HG02943 (cell line): Measurements from ENCODE around the gene RGS12.

Experiments used
- ATAC-seq: cut with Tn5 transposase; IDR thresholded peaks from one replicate; pipeline ENCODE4 v1.9.1; 2021; ENCODE audit warnings: mild to moderate bottlenecking, low read depth, moderate library complexity; ENCODE audit not compliant: unreplicated experiment

The RGS12 gene

DNA sequence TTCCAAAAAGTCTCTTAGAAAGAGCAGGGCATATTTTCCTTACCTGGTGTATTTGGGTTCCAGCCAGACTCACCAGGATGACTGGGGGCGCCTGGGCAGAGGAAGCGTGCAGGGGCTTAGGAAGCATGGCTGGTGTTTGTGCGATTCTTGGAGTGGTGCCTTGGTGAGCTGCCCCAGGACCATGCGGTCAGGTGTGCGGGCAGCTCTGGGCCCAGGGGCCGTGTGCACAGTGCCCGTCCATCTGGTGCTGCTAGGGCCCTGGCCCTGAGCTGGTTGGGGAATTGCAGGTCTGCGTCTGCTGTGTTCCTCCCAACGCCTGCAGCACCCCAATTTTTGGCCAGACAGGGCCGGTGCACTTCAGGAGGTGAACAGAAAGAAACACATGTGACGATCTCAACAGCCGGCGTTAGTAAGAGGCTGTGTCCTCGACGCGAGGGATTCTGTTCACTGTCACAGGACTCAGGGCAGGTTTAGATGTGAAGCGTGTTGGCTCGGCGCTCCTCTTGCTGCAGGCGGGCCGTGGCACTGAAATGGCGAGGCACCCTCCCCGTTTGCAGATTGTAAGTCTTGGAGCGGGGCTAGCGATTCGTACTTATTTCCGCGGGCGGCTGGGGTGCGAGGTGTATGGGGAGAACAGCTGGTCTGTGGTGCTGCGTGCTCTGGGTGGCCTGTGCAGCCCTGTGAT is 15.2 kb downstream of the RGS12 start:
- ATAC-seq: no peak

DNA sequence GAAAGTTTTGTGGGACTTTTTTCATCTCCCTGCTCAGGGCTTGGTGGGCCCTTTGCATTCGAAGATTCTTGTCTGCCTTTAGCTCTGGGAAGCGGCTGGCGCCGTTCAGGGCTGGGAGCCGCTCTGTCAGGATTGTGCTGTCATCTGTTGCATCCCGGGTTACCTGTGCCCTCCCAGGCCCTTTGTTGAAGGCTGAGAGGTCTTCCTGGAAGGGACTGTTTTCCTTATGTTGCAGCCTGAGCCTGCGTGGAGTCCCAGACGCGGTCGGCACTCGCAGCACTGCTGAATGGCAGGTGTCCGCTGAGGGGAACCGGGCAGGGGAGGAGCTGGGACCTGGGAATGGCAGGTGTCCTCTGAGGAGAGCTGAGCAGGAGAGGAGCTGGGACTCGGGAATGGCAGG is 15.9 kb downstream of the RGS12 start:
- ATAC-seq: no peak

DNA sequence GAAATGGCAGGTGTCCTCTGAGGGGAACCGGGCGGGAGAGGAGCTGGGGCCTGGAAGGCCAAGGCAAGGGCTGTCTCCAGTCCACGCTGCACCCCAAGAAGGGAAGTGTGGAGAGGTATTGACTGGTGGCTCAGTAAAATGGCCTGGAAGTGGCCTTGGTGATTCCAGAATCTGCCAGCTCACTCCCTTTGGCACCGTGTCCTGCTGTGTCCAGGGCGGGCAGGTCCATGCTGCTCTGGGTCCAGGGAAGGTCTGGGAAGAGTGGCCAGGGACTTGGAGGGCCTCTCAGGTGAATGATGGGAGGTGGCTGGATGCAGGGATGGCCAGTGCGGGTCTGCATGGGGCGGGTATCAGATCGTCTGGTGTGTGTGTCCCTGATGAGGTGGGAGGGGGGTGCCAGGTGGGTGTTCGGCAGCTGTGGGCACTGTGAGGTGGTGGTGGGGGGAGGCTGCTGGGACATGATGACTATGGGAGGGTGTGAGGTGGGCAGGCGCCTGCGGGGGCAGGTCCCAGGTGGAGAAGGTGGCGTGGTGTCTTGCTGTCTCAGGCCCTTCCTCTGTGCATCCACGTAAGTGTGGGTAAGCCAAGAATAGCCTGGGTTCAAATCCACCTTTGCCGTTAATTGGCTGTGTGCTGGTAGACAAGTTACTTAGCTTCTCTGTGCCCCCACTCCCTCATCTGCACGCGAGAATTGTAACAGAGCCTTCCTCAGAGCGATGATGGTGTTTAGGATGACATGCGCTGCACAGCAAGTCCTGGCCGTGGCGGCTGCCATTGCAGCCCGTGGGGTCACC is 17.7 kb downstream of the RGS12 start:
- no peak for ATAC-seq

DNA sequence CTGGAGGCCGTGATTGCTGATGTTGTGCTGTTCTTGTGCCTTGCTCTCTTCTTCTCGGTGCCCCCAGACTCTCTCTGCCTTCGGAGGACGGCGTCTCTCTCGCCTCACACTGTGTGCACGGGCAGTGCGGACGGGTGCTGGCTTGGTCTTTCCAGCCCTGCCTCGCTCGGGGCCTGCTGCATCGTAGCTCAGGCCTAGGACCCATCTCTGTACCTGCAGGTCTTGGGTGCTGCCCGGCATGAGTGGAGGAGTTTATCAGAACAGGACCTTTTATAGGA is 18.2 kb downstream of the RGS12 start:
- no peak for ATAC-seq

DNA sequence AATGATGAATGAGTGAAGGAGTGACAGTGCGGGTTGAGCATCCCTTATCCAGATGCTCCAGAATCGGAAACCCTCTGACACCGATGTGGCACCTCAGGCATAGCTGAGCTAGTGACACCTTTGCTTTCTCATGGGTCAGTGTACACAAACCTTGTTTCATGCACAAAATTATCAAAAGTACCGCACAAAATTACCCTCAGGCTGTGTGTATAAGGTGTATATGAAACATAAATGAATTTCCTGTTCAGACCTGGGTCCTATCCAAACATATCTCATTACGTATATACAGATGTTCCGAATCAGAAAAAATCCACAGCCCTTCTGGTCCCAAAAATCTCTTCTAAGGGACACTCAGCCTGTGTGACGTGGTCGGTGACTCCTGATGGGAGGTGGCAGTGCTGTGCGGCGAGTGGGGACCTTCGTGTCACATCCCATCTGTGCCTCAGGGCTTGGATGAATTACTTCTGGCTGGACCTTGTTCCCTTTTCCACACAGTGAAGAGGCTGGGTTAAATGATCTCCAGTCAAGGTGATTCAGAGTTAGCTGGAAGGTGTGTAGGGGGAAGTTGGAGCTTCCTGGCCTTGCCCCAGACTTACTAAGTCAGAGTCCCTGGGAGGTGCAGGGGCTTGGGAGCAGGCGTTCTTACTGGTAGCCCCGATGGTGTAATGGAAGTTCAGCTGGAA is 18.8 kb downstream of the RGS12 start:
- no peak for ATAC-seq

DNA sequence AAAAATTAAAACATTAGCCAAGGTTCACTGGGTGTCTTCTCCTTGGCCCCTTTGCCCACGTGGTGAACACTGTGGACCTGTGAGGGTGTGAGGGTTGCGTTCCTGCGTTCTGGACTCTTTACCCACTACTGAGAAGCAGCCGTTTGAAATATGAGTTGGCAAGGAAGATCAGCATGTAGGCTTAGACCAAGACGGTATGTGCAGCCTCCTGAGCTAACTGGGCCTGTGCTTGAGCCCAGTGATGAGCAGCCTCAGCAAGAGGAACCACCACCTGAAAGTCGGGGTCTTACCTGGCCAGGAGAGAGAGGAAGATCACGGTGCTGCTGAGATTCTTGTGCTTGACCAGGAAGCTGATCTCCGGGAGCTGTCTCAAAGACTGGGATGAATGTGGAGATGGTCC is 19.5 kb downstream of the RGS12 start:
- no peak for ATAC-seq

DNA sequence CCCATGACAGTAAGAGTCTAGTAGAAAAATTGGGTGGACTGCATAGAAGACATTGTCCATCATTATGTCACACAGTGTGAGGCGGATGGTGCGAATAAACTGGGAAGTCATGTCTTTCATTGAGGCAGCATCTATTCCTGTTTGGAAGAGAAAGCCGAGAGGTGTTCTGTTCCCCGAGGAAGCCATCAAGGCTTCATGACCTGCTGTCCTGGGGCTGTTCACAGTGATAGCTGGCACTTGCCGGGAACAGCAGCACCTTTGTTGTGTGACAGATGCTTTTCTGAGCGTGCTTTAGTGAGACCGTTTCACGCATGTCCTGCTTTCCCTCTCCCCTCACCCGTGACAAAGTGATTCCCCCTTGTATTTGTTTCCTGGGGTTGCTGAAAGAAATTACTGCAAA is 20.3 kb downstream of the RGS12 start:
- ATAC-seq: no peak

DNA sequence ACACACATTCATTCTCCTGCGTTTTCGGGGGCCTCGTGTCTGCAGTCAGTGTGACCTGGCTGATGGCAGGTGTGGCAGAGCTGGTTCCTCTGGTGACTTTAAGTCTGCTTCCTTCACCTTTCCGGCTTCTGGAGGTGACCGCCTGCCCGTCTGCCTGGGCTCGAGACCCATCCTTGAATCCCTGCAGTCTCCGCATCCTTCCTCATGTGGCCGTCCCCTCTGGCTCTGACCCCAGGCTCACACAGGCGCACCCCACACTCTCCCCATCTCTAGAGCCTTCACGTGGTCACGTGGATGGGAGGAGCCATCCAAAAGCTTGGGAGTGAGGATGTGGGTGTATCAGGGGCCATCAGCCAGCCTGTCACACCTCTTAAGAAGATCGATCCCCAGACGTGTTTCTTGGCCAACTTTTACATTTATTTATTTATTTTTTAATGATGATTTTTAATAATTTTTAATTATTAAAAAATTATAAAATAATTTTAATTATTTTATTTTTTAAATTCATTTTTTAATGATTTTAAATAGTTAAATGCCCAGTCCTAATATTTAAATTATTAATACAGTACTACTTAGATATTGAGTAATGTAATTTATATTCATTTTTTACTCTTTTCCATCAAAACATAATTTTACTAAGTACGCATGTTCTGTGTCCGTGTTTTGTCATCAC is 20.9 kb downstream of the RGS12 start:
- no peak for ATAC-seq

DNA sequence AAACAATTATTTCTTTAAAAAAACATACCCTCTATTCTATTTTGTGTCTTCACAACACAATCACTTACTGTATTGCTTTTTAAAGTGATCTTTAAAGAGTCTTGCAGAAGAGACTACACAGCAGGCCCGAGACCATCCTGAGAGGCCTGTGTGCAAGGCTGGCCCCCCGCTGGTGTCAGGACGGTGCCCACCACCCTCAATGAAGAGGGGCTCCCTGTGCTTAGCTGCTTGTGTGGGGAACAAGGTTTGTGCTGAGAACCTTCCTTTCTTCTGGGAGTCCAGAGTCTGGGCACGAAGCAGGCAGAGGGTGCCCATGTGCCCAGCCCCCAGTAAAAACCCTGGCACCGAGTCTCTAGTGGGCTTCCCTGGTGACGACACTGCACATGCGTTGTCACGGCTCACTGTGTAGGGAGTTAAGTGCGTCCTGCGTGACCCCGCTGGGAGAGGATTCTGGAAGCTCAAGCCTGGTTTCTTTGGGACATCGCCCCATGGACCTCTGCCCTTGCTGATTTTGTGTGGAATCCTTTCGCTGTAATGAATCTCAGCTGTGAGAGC is 22.0 kb downstream of the RGS12 start:
- ATAC-seq: no peak

DNA sequence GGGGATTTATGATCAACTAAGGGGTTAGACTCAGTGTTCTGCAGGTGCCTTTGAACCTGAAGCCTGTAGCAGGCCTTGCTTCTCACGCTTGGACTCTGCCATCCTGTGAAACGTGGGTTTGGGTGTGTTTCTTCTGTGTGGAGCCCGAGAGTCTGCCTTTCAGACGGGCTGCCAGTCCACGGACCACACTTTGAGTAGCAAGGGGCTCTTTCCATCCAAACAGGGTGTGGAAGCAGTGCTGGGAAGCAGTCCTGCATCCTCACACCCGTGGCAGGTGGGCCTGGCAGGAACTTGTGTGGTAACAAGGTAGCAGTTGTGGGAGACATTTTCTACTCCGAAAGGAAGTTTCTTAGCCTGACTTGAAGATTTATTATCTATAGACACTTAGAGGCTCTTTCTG is 22.7 kb downstream of the RGS12 start:
- ATAC-seq: no peak

DNA sequence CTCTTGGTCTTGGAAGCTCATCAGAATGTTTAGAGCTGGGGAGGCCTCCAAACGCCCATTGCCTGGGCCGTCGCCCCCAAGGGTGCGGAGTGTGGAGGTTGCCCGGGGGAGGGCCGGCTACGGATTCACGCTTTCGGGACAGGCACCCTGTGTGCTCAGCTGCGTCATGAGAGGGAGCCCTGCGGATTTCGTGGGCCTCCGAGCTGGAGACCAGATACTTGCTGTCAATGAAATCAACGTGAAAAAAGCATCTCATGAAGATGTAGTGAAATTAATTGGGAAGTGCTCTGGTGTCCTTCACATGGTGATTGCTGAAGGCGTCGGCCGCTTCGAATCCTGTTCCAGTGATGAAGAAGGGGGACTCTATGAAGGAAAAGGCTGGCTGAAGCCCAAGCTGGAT is 23.3 kb downstream of the RGS12 start:
- ATAC-seq: no peak

DNA sequence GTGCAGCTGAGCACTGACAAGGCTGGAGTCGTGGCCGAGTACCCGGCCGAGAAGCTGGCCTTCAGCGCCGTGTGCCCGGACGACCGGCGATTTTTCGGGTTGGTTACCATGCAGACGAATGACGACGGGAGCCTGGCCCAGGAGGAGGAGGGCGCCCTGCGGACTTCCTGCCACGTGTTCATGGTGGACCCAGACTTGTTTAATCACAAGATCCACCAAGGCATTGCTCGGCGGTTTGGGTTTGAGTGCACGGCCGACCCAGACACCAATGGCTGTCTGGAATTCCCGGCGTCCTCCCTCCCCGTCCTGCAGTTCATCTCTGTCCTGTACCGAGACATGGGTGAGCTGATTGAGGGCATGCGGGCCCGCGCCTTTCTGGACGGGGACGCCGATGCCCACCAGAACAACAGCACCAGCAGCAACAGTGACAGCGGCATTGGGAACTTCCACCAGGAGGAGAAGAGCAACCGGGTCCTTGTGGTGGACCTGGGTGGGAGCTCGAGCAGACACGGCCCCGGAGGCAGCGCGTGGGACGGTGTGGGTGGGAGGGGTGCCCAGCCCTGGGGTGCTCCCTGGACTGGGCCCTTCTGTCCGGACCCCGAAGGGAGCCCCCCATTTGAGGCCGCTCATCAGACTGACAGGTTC is 24.3 kb downstream of the RGS12 start:
- ATAC-seq: no peak

DNA sequence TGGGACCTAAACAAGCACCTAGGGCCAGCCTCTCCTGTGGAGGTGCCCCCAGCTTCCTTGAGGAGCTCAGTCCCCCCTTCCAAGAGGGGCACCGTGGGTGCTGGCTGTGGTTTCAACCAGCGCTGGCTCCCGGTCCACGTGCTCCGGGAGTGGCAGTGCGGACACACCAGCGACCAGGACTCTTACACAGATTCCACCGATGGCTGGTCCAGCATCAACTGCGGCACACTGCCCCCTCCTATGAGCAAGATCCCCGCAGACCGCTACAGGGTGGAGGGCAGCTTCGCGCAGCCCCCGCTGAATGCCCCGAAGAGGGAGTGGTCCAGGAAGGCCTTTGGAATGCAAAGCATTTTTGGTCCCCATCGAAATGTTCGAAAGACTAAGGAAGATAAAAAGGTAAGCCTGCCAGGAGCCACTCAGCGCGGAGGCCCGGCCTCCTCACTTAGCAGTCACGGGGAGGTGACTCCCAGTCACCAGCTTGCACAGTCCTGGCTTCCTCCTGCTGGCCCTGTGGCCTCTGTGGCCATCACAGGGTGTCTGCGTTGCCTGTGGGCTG is 24.9 kb downstream of the RGS12 start:
- no peak for ATAC-seq

DNA sequence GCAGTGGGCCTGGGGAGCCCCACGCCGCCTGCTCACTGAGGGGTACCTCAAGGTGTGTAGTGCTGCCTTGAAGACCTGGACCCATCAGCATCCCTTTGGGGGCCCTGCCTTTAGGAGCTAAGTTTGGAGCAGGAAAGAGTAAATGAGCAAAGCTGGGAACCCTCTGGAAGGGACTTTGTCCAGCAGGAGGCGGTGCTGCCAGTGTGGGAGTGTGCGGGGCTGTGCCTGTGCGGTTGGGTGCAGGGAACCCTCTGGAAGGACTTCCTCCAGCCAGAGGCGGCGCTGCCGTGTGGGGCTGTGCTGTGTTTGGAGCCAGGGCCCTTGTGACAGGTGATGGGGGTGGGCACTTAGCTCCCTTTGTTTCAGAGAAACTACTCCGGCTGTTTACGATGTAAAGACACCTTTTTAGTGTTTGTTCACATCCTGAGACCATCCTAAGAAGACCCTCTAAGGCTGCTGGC is 25.8 kb downstream of the RGS12 start:
- ATAC-seq: no peak

DNA sequence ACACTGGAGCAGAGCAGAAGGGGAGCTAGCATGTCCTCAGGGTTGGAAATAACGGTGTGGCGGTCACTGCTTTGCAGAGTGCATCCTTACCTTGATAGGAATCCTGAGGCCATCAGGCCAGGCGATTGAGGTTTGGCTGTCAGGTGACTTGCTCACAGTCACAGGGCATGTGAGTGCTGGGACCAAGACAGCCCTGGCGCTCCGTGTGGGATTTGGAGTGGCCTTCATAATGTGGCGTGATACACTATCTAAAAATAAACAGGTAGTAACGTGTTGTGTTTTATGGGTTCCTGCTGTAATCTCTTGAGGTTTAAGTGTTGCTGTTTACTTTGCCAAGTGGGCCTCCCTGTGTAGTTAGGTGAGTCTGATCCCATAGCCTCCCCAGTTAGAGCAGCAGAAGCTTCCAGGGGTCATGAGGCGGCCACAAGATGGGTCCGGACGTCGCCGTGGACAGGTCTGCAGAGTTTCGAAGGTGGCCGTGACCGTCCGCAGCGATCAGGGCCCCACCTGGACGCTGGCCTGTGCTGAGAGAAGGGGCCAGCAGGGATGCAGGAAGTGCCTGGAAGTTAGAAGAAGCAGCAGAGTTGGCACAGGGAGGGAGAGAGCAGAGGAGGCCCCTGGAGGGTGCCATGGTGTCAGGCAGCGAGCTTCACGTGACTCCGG is 27.7 kb downstream of the RGS12 start:
- ATAC-seq: no peak

DNA sequence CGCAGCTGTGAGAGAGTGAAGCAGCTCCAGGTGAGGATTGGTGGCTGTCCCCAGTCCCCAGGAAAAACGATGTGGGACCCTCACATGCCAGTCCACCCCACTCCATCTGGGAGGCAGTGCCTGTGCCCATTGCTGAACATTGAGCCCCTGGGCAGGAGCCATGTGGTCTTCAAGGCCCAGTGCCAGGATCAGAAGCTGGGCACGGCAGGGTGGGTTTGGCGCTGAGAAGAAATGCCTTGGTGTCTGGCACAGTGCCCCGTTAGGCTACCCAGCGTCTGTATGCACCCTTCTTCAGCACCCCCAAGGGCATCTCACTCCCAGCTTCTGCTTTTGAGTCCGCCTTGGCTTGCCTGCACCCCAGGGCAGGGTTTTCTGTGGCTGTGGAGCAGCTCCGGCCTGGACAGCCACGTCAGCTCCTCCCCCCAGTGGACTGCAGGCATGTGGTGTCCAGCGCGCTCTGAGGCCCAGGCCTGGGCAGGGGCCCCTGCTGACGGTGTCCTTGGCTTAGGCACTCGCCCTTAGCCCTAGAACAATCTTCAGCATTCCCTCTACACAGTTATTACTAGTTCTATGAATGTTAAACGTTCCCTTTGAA is 28.6 kb downstream of the RGS12 start:
- ATAC-seq: no peak

DNA sequence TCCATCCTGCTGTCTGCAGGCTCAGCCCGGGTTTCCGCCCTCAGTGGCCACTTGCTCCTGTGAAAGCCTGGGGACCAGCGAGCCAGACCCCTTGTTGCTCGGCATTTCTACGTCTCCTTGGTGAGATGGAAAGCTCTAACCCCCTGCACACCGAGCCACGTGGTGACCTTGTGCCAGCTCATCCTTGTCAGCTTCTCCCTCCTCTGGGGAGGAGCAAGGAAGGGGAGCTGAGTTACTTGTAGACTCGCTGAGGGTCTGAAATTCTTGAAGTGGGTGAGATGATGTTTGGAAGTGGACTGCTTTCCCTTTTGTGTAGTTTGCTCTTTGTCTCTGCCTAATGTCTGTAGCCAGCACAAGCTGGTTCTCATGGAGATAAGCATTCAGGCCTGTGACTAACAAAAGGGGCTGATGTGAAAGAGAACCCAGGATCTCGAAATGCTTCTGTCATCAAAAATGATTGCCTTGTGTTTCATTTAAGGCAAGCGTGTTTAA is 29.3 kb downstream of the RGS12 start:
- ATAC-seq: no peak

DNA sequence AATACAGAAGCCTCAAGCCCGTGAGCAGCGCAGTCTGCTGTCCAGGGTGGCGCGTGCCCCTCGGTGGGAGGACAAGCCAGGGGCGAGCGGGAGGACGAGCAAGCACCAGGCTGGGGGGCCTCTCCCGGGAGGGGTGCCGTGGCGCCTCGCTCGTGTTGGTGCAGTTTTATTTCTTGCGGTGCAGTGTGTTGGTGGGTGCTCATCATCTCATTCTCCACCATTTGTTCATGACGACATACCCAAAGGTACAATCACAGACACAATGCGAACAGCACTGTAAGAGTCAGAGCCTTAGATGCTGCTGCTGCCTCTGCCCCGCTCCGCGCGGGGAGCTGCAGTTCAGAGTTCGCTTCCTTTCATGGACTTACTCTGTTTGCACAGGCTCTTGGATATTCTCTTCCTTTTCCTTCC is 30.3 kb downstream of the RGS12 start:
- ATAC-seq: no peak
